Caco-2 (cell line): Measurements from ENCODE around the gene TM9SF4. TPM values are rescaled to one million over a fixed set of nuclear protein-coding genes. Genes with fewer than 3 reads are reported as not detected.

ENCODE experiments used
- BruUV-seq: library from RNA; stranded (reverse); fragments of 400-500 nt; replicated peaks from 2 replicates; lab custom pipeline; 2021; lab: Mats Ljungman, UMichigan
- CTCF ChIA-PET: fragments of 300-600 bp; sonication (Branson Sonifier 250); formaldehyde crosslinking; loops from one replicate; lab custom pipeline; 2022; ENCODE audit warnings: antibody characterized with exemption; lab: Charles Lee
- POLR2A ChIA-PET: fragments of 300-600 bp; sonication (Branson Sonifier 250); formaldehyde crosslinking; loops from one replicate; lab custom pipeline; 2022; ENCODE audit warnings: antibody characterized with exemption; lab: Charles Lee
- DNase-seq, 2 experiments: peaks; one replicate each; pipeline versions ENCODE4 v3.0.0 to v3.0.0-alpha.2; 2020 to 2022
- H3K27me3 ChIP-seq: replicated peaks from 2 replicates; pipeline ENCODE4 v1.6.0; 2011; ENCODE audit warnings: low read length; ENCODE audit not compliant: control insufficient read depth, insufficient read depth
- H3K36me3 ChIP-seq: 2 replicates; pipeline ENCODE4 v1.5.1; 2011; ENCODE audit warnings: low read length; ENCODE audit not compliant: control insufficient read depth, insufficient read depth
- H3K4me1 ChIP-seq: fragments of 250-450 bp; sonication (Bioruptor Pico); 2 replicates; pipeline ENCODE4 v1.5.1; 2020; ENCODE audit warnings: mild to moderate bottlenecking
- H3K4me3 ChIP-seq: 2 replicates; pipeline ENCODE4 v1.5.1; 2011; ENCODE audit warnings: low read depth, mild to moderate bottlenecking, control low read depth, low read length
- H3K9me3 ChIP-seq: fragments of 250-450 bp; sonication (Bioruptor Pico); 2 replicates; pipeline ENCODE4 v1.5.1; 2020; ENCODE audit warnings: mild to moderate bottlenecking, moderate library complexity
- H3K27ac Mint-ChIP-seq: one replicate; pipeline ENCODE4 v1.8.0; 2022; ENCODE audit warnings: mixed read lengths; ENCODE audit not compliant: unreplicated experiment
- H3K27me3 Mint-ChIP-seq: one replicate; pipeline ENCODE4 v1.8.0; 2022; ENCODE audit warnings: mixed read lengths; ENCODE audit not compliant: insufficient read depth, unreplicated experiment
- H3K36me3 Mint-ChIP-seq: one replicate; pipeline ENCODE4 v1.8.0; 2022; ENCODE audit warnings: mild to moderate bottlenecking, mixed read lengths; ENCODE audit not compliant: insufficient read depth, unreplicated experiment
- H3K4me1 Mint-ChIP-seq: one replicate; pipeline ENCODE4 v1.8.0; 2022; ENCODE audit warnings: low read depth, mixed read lengths; ENCODE audit not compliant: unreplicated experiment
- H3K4me3 Mint-ChIP-seq: one replicate; pipeline ENCODE4 v1.8.0; 2022; ENCODE audit warnings: mild to moderate bottlenecking, moderate library complexity, mixed read lengths; ENCODE audit not compliant: unreplicated experiment
- H3K9me3 Mint-ChIP-seq: one replicate; pipeline ENCODE4 v1.8.0; 2022; ENCODE audit warnings: mixed read lengths; ENCODE audit not compliant: unreplicated experiment
- CTCF ChIP-seq, 2 experiments: fragments of 200-600 bp in 1 of 2; IDR thresholded peaks; 1 replicate in 1 of 2; 2 replicates in 1 of 2; pipeline versions ENCODE4 v1.5.1 to v1.8.0; 2011 to 2022; ENCODE audit warnings: antibody characterized with exemption in 1 of 2, control low read depth in 1 of 2, inconsistent platforms in 1 of 2, low read depth in 1 of 2, low read length in 1 of 2, mild to moderate bottlenecking in 1 of 2, moderate library complexity in 1 of 2; ENCODE audit not compliant: insufficient read depth in 1 of 2, severe bottlenecking in 1 of 2, unreplicated experiment in 1 of 2
- intact Hi-C: fragments of 100-400 bp; cut with micrococcal nuclease; formaldehyde crosslinking; loops from one replicate; pipeline ENCODE4 v1.10.0; 2022; ENCODE audit not compliant: unreplicated experiment
- total RNA-seq: library from RNA; stranded (reverse); gene quantifications from 2 replicates; pipeline ENCODE4 v1.2.3, GENCODE V29; 2022

Gene TM9SF4
- total RNA-seq, 1 experiment from 2014 or later = 138 TPM

- no TSS peak for BruUV-seq
- Mint-ChIP-seq H3K27ac (no peak overlapping the region), H3K27me3 (no peaks in the 10 kb centered on the region), H3K4me1 (no peaks in the 10 kb centered on the region), H3K4me3 (no peak overlapping the region), H3K9me3 (no peaks in the 10 kb centered on the region), H3K36me3 (peaks cover 96% of the 10 kb centered on the region)
- DNase-seq = peak in 1 of 2 experiments; percentile 30
- H3K4me3 ChIP-seq = no peak overlapping the region
- no peaks in the 10 kb centered on the region for H3K4me1 ChIP-seq
- H3K36me3 ChIP-seq = peaks cover 17% of the 10 kb centered on the region
- ChIA-PET CTCF (no interaction called here), POLR2A (no interaction called here)
- intact Hi-C loops = no loop called here
- H3K27me3 ChIP-seq = no peaks in the 10 kb centered on the region
- H3K9me3 ChIP-seq = no peaks in the 10 kb centered on the region
- no peak for TF ChIP-seq CTCF (IDR thresholded peaks at IDR 0.05; ENCODE audit: insufficient read depth in 1 of 2, low read depth in 1 of 2, low read length in 1 of 2, severe bottlenecking in 1 of 2, unreplicated experiment in 1 of 2)
Measured at GRCh38 chr20:32144898-32145662, 35.6 kb downstream of the TM9SF4 start.

GRCh38 chr20:32149566-32150170 lies 40.2 kb downstream of the TM9SF4 start:
- H3K4me3 ChIP-seq = no peak overlapping the region
- Mint-ChIP-seq H3K4me3 (no peak overlapping the region), H3K27ac (no peak overlapping the region), H3K27me3 (no peaks in the 10 kb centered on the region), H3K9me3 (no peaks in the 10 kb centered on the region), H3K36me3 (peaks cover 93% of the 10 kb centered on the region), H3K4me1 (peaks cover 8% of the 10 kb centered on the region)
- ChIA-PET CTCF (no interaction called here), POLR2A (no interaction called here)
- H3K36me3 ChIP-seq = peaks cover 32% of the 10 kb centered on the region
- no peaks in the 10 kb centered on the region for H3K9me3 ChIP-seq
- H3K4me1 ChIP-seq = peaks cover 6% of the 10 kb centered on the region
- intact Hi-C loops = no loop called here
- DNase-seq = no peak
- no peaks in the 10 kb centered on the region for H3K27me3 ChIP-seq
- no TSS peak for BruUV-seq
- no peak for TF ChIP-seq CTCF (IDR thresholded peaks at IDR 0.05; ENCODE audit: insufficient read depth in 1 of 2, low read depth in 1 of 2, low read length in 1 of 2, severe bottlenecking in 1 of 2, unreplicated experiment in 1 of 2)

GRCh38 chr20:32150291-32150848 lies 40.9 kb downstream of the TM9SF4 start:
- intact Hi-C loops = no loop called here
- no peak overlapping the region for H3K4me3 Mint-ChIP-seq
- no TSS peak for BruUV-seq

More at GRCh38 chr20:32150291-32150848, 40.9 kb downstream of the TM9SF4 start:
- H3K36me3 Mint-ChIP-seq = peaks cover 87% of the 10 kb centered on the region
- Histone ChIP-seq H3K4me3 (no peak overlapping the region), H3K27me3 (no peaks in the 10 kb centered on the region), H3K4me1 (peaks cover 6% of the 10 kb centered on the region), H3K36me3 (peaks cover 30% of the 10 kb centered on the region), H3K9me3 (no peaks in the 10 kb centered on the region)
- no peak for DNase-seq
- peaks cover 8% of the 10 kb centered on the region for H3K4me1 Mint-ChIP-seq
- H3K27ac Mint-ChIP-seq = no peak overlapping the region
- TF ChIP-seq CTCF (IDR thresholded peaks at IDR 0.05; ENCODE audit: insufficient read depth in 1 of 2, low read depth in 1 of 2, low read length in 1 of 2, severe bottlenecking in 1 of 2, unreplicated experiment in 1 of 2) = no peak
- CTCF ChIA-PET = no interaction called here
- H3K27me3 Mint-ChIP-seq = no peaks in the 10 kb centered on the region
- no peaks in the 10 kb centered on the region for H3K9me3 Mint-ChIP-seq
- POLR2A ChIA-PET = no interaction called here
